Measurements from ENCODE around the gene APMAP. TPM values are rescaled to one million over a fixed set of nuclear protein-coding genes. Genes with fewer than 3 reads are reported as not detected.

Gene APMAP
- total RNA-seq, 3 donors from 2014 or later (not counting 1 experiment from before 2014, with no cell fraction given): 205 to 212 (median 207) TPM

DNA sequence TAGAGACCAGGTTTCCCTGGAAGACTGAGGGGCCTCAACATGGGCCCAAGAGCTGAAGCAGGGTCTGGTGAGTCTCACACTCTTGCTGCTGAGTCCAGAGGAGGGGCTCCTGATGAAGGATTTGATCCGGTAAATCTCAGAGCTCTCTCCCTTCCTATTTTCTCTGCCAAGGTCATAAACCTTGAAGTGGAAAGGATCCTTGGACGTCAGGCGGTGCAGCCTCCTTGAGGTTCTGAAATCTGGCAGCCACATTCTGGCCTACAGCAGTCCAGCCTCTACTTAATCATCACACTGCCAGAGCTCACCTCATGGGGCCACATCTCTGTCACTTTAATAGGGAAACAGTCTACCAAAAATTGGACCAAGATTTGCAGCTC lies 41.4 kb upstream of the APMAP start:
- intact Hi-C loops (cut with micrococcal nuclease): no loop called here
- Histone ChIP-seq H3K36me3 (ENCODE audit: control insufficient read depth, insufficient read depth, low read length) (peaks cover 21% of the 10 kb centered on the region), H3K4me3 (ENCODE audit: low read length) (no peak overlapping the region), H3K4me1 (ENCODE audit: control insufficient read depth, insufficient read depth, low read length) (peaks cover 33% of the 10 kb centered on the region), H3K27ac (ENCODE audit: low read length) (no peak overlapping the region), H3K9me3 (ENCODE audit: control insufficient read depth, insufficient read depth, low read length) (no peaks in the 10 kb centered on the region), H3K27me3 (ENCODE audit: control insufficient read depth, insufficient read depth, low read length) (no peaks in the 10 kb centered on the region)
- H3K27ac Mint-ChIP-seq: peak overlapping the region in 1 of 2 donors; percentile 53
- no peaks in the 10 kb centered on the region for H3K27me3 Mint-ChIP-seq (ENCODE audit: low read depth in 2 of 2)
- WGBS (ENCODE audit: insufficient coverage): 100% methylated on average over 3 of the region's 3 CpGs
- DNase-seq (no peak), ATAC-seq (no peak)
- TF ChIP-seq, protein P1, sequence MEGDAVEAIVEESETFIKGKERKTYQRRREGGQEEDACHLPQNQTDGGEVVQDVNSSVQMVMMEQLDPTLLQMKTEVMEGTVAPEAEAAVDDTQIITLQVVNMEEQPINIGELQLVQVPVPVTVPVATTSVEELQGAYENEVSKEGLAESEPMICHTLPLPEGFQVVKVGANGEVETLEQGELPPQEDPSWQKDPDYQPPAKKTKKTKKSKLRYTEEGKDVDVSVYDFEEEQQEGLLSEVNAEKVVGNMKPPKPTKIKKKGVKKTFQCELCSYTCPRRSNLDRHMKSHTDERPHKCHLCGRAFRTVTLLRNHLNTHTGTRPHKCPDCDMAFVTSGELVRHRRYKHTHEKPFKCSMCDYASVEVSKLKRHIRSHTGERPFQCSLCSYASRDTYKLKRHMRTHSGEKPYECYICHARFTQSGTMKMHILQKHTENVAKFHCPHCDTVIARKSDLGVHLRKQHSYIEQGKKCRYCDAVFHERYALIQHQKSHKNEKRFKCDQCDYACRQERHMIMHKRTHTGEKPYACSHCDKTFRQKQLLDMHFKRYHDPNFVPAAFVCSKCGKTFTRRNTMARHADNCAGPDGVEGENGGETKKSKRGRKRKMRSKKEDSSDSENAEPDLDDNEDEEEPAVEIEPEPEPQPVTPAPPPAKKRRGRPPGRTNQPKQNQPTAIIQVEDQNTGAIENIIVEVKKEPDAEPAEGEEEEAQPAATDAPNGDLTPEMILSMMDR (IDR thresholded peaks at IDR 0.05): no peak
- H3K36me3 Mint-ChIP-seq: no peaks in the 10 kb centered on the region
- H3K4me1 Mint-ChIP-seq: peaks cover 48 to 61% of the 10 kb centered on the region in 2 donors
- no peak overlapping the region for H3K4me3 Mint-ChIP-seq
- no peaks in the 10 kb centered on the region for H3K9me3 Mint-ChIP-seq

DNA sequence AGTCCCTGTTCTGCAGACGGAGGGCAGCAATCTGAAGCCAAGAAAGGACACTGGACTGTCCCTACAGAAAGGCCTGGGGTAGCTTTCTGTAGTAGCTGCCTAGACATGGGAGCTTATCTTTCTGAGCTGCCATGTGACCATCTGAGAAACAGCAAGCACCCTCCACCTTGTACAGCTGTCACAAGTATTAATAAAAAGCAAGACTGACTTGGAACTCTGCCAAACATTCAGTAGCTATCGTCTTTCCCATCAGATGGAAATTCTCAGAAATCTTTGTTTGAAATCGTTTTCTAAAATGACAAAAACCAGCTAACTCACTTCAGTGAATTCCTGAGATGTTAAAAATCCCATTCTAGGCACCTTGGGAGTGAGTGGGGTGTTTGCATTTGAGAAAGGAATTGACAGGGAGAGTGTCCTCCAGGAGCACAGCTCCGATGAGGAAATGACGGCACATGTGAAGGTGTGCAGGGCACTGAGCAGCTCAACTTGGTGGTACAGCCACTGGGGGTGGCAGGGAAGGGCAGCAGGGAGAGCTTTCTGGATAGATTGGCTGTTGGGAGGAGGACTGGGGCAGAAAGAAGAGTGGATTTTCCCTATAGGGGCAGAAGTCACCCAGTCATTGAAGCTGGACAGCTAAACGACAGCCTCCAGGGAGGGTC lies 40.8 kb upstream of the APMAP start:
- intact Hi-C loops (cut with micrococcal nuclease): no loop called here
- peaks cover 45 to 61% of the 10 kb centered on the region in 2 donors for H3K4me1 Mint-ChIP-seq
- Histone ChIP-seq H3K4me1 (ENCODE audit: control insufficient read depth, insufficient read depth, low read length) (peaks cover 28% of the 10 kb centered on the region), H3K27me3 (ENCODE audit: control insufficient read depth, insufficient read depth, low read length) (no peaks in the 10 kb centered on the region), H3K4me3 (ENCODE audit: low read length) (no peak overlapping the region), H3K9me3 (ENCODE audit: control insufficient read depth, insufficient read depth, low read length) (no peaks in the 10 kb centered on the region), H3K36me3 (ENCODE audit: control insufficient read depth, insufficient read depth, low read length) (peaks cover 24% of the 10 kb centered on the region), H3K27ac (ENCODE audit: low read length) (no peak overlapping the region)
- no peak overlapping the region for H3K4me3 Mint-ChIP-seq
- no peaks in the 10 kb centered on the region for H3K27me3 Mint-ChIP-seq (ENCODE audit: low read depth in 2 of 2)
- DNase-seq (no peak), ATAC-seq (no peak)
- peak overlapping the region in 1 of 2 donors; percentile 33 for H3K27ac Mint-ChIP-seq
- no peaks in the 10 kb centered on the region for H3K36me3 Mint-ChIP-seq
- H3K9me3 Mint-ChIP-seq: no peaks in the 10 kb centered on the region
- 79% methylated on average over 6 of the region's 6 CpGs for WGBS (ENCODE audit: insufficient coverage)
- TF ChIP-seq, protein P1 (IDR thresholded peaks at IDR 0.05): no peak

- intact Hi-C loops (cut with micrococcal nuclease): no loop called here
- 93% methylated on average over 29 of the region's 29 CpGs for WGBS (ENCODE audit: insufficient coverage)
- peaks cover 38 to 56% of the 10 kb centered on the region in 2 donors for H3K4me1 Mint-ChIP-seq
- TF ChIP-seq, protein P1 (IDR thresholded peaks at IDR 0.05): no peak
- Histone ChIP-seq H3K27ac (ENCODE audit: low read length) (no peak overlapping the region), H3K4me3 (ENCODE audit: low read length) (no peak overlapping the region), H3K9me3 (ENCODE audit: control insufficient read depth, insufficient read depth, low read length) (no peaks in the 10 kb centered on the region), H3K27me3 (ENCODE audit: control insufficient read depth, insufficient read depth, low read length) (no peaks in the 10 kb centered on the region), H3K36me3 (ENCODE audit: control insufficient read depth, insufficient read depth, low read length) (peaks cover 24% of the 10 kb centered on the region), H3K4me1 (ENCODE audit: control insufficient read depth, insufficient read depth, low read length) (peaks cover 21% of the 10 kb centered on the region)
- ATAC-seq (no peak), DNase-seq (no peak)
- peak overlapping the region in 1 of 2 donors; percentile 33 for H3K27ac Mint-ChIP-seq
- H3K4me3 Mint-ChIP-seq: no peak overlapping the region
- no peaks in the 10 kb centered on the region for H3K36me3 Mint-ChIP-seq
- H3K9me3 Mint-ChIP-seq: no peaks in the 10 kb centered on the region
- H3K27me3 Mint-ChIP-seq (ENCODE audit: low read depth in 2 of 2): no peaks in the 10 kb centered on the region
Measured at GRCh38 chr20:25032478-25033264, 40.1 kb upstream of the APMAP start.

Data from natural killer cell (primary cell).